Measurements from ENCODE around the gene SRCIN1.

The SRCIN1 gene

GRCh38 chr17:38547444-38547843, 58.3 kb downstream of the SRCIN1 start:
- TF ChIP-seq TAF1 (IDR thresholded peaks at IDR 0.05; ENCODE audit: borderline replicate concordance, insufficient read depth, low read length) (no peak), SIN3A (IDR thresholded peaks at IDR 0.05; ENCODE audit: borderline replicate concordance, insufficient read depth, low read length) (no peak), FOXP2 (optimal IDR thresholded peaks at IDR 0.05; ENCODE audit: borderline replicate concordance, extremely low read depth, extremely low read length, insufficient read depth) (no peak), POLR2AphosphoS5 (IDR thresholded peaks at IDR 0.05; ENCODE audit: low read depth, low read length) (no peak)
- TF ChIP-seq, protein P1, sequence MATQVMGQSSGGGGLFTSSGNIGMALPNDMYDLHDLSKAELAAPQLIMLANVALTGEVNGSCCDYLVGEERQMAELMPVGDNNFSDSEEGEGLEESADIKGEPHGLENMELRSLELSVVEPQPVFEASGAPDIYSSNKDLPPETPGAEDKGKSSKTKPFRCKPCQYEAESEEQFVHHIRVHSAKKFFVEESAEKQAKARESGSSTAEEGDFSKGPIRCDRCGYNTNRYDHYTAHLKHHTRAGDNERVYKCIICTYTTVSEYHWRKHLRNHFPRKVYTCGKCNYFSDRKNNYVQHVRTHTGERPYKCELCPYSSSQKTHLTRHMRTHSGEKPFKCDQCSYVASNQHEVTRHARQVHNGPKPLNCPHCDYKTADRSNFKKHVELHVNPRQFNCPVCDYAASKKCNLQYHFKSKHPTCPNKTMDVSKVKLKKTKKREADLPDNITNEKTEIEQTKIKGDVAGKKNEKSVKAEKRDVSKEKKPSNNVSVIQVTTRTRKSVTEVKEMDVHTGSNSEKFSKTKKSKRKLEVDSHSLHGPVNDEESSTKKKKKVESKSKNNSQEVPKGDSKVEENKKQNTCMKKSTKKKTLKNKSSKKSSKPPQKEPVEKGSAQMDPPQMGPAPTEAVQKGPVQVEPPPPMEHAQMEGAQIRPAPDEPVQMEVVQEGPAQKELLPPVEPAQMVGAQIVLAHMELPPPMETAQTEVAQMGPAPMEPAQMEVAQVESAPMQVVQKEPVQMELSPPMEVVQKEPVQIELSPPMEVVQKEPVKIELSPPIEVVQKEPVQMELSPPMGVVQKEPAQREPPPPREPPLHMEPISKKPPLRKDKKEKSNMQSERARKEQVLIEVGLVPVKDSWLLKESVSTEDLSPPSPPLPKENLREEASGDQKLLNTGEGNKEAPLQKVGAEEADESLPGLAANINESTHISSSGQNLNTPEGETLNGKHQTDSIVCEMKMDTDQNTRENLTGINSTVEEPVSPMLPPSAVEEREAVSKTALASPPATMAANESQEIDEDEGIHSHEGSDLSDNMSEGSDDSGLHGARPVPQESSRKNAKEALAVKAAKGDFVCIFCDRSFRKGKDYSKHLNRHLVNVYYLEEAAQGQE (IDR thresholded peaks at IDR 0.05; ENCODE audit: insufficient read depth in 1 of 2, low read depth in 2 of 2, low read length in 2 of 2): no peak

- TF ChIP-seq POLR2AphosphoS5 (IDR thresholded peaks at IDR 0.05; ENCODE audit: low read depth, low read length): no peak
- TF ChIP-seq, protein P1 (IDR thresholded peaks at IDR 0.05; ENCODE audit: insufficient read depth in 1 of 2, low read depth in 2 of 2, low read length in 2 of 2): no peak
- no peak for TF ChIP-seq SIN3A (IDR thresholded peaks at IDR 0.05; ENCODE audit: borderline replicate concordance, insufficient read depth, low read length)
- TF ChIP-seq FOXP2 (optimal IDR thresholded peaks at IDR 0.05; ENCODE audit: borderline replicate concordance, extremely low read depth, extremely low read length, insufficient read depth): no peak
- TF ChIP-seq TAF1 (IDR thresholded peaks at IDR 0.05; ENCODE audit: borderline replicate concordance, insufficient read depth, low read length): no peak
These were observed 59.4 kb downstream of the SRCIN1 start for GRCh38 chr17:38546396-38546795.

DNA sequence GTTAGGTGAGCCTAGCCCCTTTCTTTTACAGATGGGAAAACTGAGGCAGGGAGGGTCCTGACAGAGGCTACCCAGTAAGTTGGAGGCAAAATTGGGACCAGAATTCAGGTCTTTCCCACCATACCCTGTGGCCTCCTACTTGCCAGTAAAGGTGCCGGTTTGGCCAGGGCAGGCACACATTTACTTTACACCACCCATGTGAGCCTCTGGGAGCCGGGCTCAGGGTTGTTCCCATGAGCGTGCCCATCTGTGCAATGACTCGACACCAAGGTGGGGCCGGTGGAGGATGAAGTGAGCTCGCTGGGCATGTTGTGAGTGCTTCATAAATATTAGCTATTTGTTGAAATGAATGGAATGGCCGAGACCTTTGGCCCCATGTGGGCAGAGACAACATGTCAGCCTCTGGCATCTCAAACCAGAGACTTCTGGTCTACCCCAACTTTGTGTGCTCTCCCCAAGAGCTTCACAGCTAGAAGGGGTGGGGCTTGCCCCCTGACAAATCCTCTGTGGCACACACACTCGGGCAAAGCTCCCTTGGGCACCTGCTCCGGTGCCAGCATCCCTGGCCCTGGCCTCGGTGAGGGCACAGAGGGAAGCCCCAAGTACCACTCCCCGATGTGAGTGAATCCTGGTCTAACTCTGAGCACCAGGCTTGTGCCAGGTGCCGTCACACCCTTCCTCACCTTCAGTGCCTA, 60.1 kb downstream of the SRCIN1 start:
- no peak for TF ChIP-seq SIN3A (IDR thresholded peaks at IDR 0.05; ENCODE audit: borderline replicate concordance, insufficient read depth, low read length)
- TF ChIP-seq TAF1 (IDR thresholded peaks at IDR 0.05; ENCODE audit: borderline replicate concordance, insufficient read depth, low read length): no peak
- no peak for TF ChIP-seq FOXP2 (optimal IDR thresholded peaks at IDR 0.05; ENCODE audit: borderline replicate concordance, extremely low read depth, extremely low read length, insufficient read depth)
- no peak for TF ChIP-seq POLR2AphosphoS5 (IDR thresholded peaks at IDR 0.05; ENCODE audit: low read depth, low read length)
- TF ChIP-seq, protein P1 (IDR thresholded peaks at IDR 0.05; ENCODE audit: insufficient read depth in 1 of 2, low read depth in 2 of 2, low read length in 2 of 2): no peak

GRCh38 chr17:38544839-38545209, 60.9 kb downstream of the SRCIN1 start:
- TF ChIP-seq TAF1 (IDR thresholded peaks at IDR 0.05; ENCODE audit: borderline replicate concordance, insufficient read depth, low read length): no peak
- no peak for TF ChIP-seq POLR2AphosphoS5 (IDR thresholded peaks at IDR 0.05; ENCODE audit: low read depth, low read length)
- TF ChIP-seq, protein P1 (IDR thresholded peaks at IDR 0.05; ENCODE audit: insufficient read depth in 1 of 2, low read depth in 2 of 2, low read length in 2 of 2): no peak
- TF ChIP-seq SIN3A (IDR thresholded peaks at IDR 0.05; ENCODE audit: borderline replicate concordance, insufficient read depth, low read length): no peak
- no peak for TF ChIP-seq FOXP2 (optimal IDR thresholded peaks at IDR 0.05; ENCODE audit: borderline replicate concordance, extremely low read depth, extremely low read length, insufficient read depth)
